ENCODE results near the gene NSUN2. TPM values are rescaled to one million over a fixed set of nuclear protein-coding genes. Genes with fewer than 3 reads are reported as not detected.

NSUN2 gene
- total and polyA plus RNA-seq, 2 experiments from 2014 or later = 65.4 to 112 TPM

GRCh38 chr5:6587171-6587570 lies 45.7 kb downstream of the NSUN2 start (continued):
- no peak for TF ChIP-seq ETS1 (IDR thresholded peaks at IDR 0.05)
- TF ChIP-seq ZNF462 (CRISPR knock-in tag; IDR thresholded peaks at IDR 0.05) = no peak
- no peak for TF ChIP-seq JUNB (IDR thresholded peaks at IDR 0.05; ENCODE audit: unreplicated experiment)
- no peak for TF ChIP-seq ZNF114 (CRISPR knock-in tag; IDR thresholded peaks at IDR 0.05)
- TF ChIP-seq STAT1 (IDR thresholded peaks at IDR 0.05; ENCODE audit: unreplicated experiment) = no peak
- TF ChIP-seq NANOG (IDR thresholded peaks at IDR 0.05; ENCODE audit: borderline replicate concordance) = no peak

- DNase-seq (ENCODE audit: low spot score) (no peak), ATAC-seq (no peak)
- H3K27ac ChIP-seq (ENCODE audit: low read depth) = no peak overlapping the region
- H3K4me3 ChIP-seq = no peak overlapping the region
- H3K9me3 Mint-ChIP-seq = no peaks in the 10 kb centered on the region
- H2AFZ ChIP-seq = no peak overlapping the region
- no peaks in the 10 kb centered on the region for H4K20me1 ChIP-seq (replicated peaks; ENCODE audit: insufficient read depth)
- no peak overlapping the region for H3K27ac Mint-ChIP-seq
- H3K27me3 ChIP-seq (ENCODE audit: insufficient read depth) = peaks cover 26% of the 10 kb centered on the region
- H3K36me3 ChIP-seq (ENCODE audit: insufficient read depth) = no peaks in the 10 kb centered on the region
- peaks cover 19% of the 10 kb centered on the region for H3K27me3 Mint-ChIP-seq (ENCODE audit: insufficient read depth, low read depth, poor library complexity)
- no peaks in the 10 kb centered on the region for H3K36me3 Mint-ChIP-seq (ENCODE audit: low read depth)
- no peaks in the 10 kb centered on the region for H3K9me2 ChIP-seq (ENCODE audit: insufficient read depth)
- H3F3A ChIP-seq (replicated peaks; ENCODE audit: low read depth) = no peaks in the 10 kb centered on the region
- no peak overlapping the region for H3K4me2 ChIP-seq
- no peaks in the 10 kb centered on the region for H3K4me1 ChIP-seq (ENCODE audit: insufficient read depth)
- H3K4me3 Mint-ChIP-seq = no peak overlapping the region
- peaks cover 4% of the 10 kb centered on the region for H3K4me1 Mint-ChIP-seq
- no peaks in the 10 kb centered on the region for H3K79me2 ChIP-seq (replicated peaks; ENCODE audit: insufficient read depth)
- TF ChIP-seq JUNB (IDR thresholded peaks at IDR 0.05; ENCODE audit: unreplicated experiment) = no peak
- TF ChIP-seq ZNF331 (CRISPR knock-in tag; IDR thresholded peaks at IDR 0.05; ENCODE audit: low read depth) = no peak
- no peak for TF ChIP-seq EZH2phosphoT487 (IDR thresholded peaks at IDR 0.05; ENCODE audit: unreplicated experiment)
- no peak for TF ChIP-seq POLR2AphosphoS5 (IDR thresholded peaks at IDR 0.05; ENCODE audit: low read depth)
- no peak for TF ChIP-seq CTCF (conservative IDR thresholded peaks at IDR 0.05; ENCODE audit: low read depth in 2 of 2)
- TF ChIP-seq ZNF114 (CRISPR knock-in tag; IDR thresholded peaks at IDR 0.05) = no peak
- no peak for TF ChIP-seq STAT1 (IDR thresholded peaks at IDR 0.05; ENCODE audit: unreplicated experiment)
- TF ChIP-seq NANOG (IDR thresholded peaks at IDR 0.05; ENCODE audit: borderline replicate concordance) = no peak
- TF ChIP-seq EZH2 (IDR thresholded peaks at IDR 0.05; ENCODE audit: low read depth, unreplicated experiment) = no peak
- no peak for TF ChIP-seq ETS1 (IDR thresholded peaks at IDR 0.05)
- TF ChIP-seq CREB1 (CRISPR knock-in tag; IDR thresholded peaks at IDR 0.05; ENCODE audit: low read depth) = no peak
Measured at GRCh38 chr5:6586647-6587042, 46.2 kb downstream of the NSUN2 start.
